Endothelial cell of umbilical vein (primary cell): Measurements from ENCODE around the gene RCOR3.

Experiments used
- CTCF ChIP-seq, 2 donors: IDR thresholded peaks; 1 replicate in 1 of 2; 2 replicates in 1 of 2; pipeline ENCODE4 v1.5.1; 2011; ENCODE audit warnings: low read length in 2 of 2, mild to moderate bottlenecking in 2 of 2, moderate library complexity in 2 of 2, control low read depth in 1 of 2, inconsistent platforms in 1 of 2, low read depth in 1 of 2; ENCODE audit not compliant: insufficient read depth in 1 of 2; ENCODE audit errors: extremely low read depth in 1 of 2
- EZH2 ChIP-seq: IDR thresholded peaks from 2 replicates; pipeline ENCODE4 v1.6.1; 2012; ENCODE audit warnings: borderline replicate concordance, low read depth, mild to moderate bottlenecking, moderate library complexity, low read length, inconsistent platforms; ENCODE audit not compliant: severe bottlenecking
- FOS ChIP-seq: IDR thresholded peaks from 2 replicates; pipeline ENCODE4 v1.6.1; 2011; ENCODE audit warnings: mild to moderate bottlenecking, low read length, moderate library complexity, borderline replicate concordance; ENCODE audit not compliant: insufficient read depth
- POLR2A ChIP-seq: IDR thresholded peaks from 2 replicates; pipeline ENCODE4 v1.6.1; 2012; ENCODE audit warnings: low read depth, mild to moderate bottlenecking, control low read depth, low read length
- POLR2AphosphoS5 ChIP-seq: IDR thresholded peaks from 2 replicates; pipeline ENCODE4 v1.6.1; 2012; ENCODE audit warnings: low read depth, mild to moderate bottlenecking, control low read depth, low read length, moderate library complexity; ENCODE audit not compliant: insufficient read depth
- TF ChIP-seq, protein P1 (sequence below): IDR thresholded peaks from 2 replicates; pipeline ENCODE4 v1.6.1; 2011; ENCODE audit not compliant: insufficient read depth, insufficient read length

DNA sequence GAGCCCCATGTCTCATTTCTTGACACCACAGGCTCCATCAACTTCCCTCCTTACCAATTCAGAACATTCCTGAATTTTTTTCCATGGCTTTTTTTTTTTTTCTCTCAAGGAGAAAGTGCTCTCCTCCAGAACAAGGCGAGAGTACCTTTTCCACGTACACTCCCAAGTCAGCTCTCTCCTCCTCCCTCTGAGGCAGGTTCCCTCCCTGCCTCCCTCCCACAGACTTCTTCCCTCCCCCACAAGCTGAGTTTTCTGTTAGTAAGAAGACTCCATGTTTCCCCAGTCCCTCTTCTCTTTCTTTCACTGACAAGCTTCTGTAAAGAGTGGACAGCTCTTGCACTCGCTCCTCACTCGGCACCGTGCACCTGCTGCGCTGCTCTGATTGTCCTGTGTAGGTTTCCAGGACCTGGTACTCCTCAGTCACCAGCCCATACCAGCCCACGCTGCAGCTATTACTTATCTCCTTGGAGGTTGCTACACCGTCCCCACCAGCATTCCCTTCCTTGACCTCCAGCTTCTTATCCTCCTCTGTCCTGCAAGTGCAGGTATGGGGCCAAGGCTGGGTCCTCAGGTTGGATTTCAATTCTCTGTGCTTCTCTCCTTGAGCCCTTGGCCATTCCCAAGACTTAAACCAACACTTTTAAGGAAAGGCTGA lies 71.2 kb downstream of the RCOR3 start:
- TF ChIP-seq EZH2 (no peak), POLR2A (no peak), CTCF (IDR thresholded peaks at IDR 0.05; ENCODE audit: extremely low read depth in 1 of 2, insufficient read depth in 1 of 2, low read depth in 1 of 2, low read length in 2 of 2) (no peak), POLR2AphosphoS5 (no peak), FOS (no peak)
- TF ChIP-seq, protein P1, sequence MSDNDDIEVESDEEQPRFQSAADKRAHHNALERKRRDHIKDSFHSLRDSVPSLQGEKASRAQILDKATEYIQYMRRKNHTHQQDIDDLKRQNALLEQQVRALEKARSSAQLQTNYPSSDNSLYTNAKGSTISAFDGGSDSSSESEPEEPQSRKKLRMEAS = no peak
